ENCODE data around the gene OPA3.
A peak's percentile ranks its signal among the peaks of the same experiment; 100 is the strongest.
"Not testable (repeated sequence)": the region's sequence is repeated elsewhere in the genome, so short reads cannot be mapped to it uniquely, and the experiment has no call there.

OPA3 gene

GRCh38 chr19:45517238-45517637, 67.4 kb downstream of the OPA3 start:
- no peak for DNase-seq

GRCh38 chr19:45515807-45516401, 68.7 kb downstream of the OPA3 start:
- no peak for DNase-seq

GRCh38 chr19:45515081-45515624, 69.4 kb downstream of the OPA3 start:
- DNase-seq, result no peak

DNA sequence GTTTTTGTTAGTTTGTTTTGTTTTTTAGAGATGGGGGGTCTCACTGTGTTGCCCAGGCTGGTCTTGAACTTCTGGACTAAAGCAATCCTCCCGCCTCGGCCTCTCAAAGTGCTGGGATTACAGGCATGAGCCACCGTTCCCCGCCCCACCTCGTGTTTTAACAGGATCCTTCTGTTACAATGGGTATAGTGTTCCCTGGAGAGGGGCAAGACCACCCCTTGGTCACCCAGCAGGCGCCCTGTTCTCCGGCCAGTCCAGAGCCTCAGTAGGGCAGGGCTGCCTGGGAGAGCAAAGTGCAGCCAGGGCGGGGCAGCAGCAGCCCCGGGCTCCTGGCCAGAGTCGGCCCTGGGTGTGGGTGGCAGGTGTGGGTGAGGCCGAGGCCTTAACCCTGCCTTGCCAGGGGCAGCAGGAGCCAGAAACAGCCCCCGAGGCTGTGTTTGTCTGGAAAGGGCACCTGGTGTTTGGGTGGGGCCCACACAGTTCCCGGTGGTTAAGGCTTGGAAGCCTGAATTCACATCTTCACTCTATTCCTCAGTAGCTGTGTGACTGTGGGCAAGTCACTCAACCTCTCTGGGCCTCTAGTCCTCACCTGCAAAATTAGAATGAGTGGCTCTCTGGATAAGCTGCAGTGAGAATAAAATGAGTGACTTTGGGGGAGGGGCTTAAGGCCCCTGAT, 70.1 kb downstream of the OPA3 start:
- no peak for DNase-seq

DNA sequence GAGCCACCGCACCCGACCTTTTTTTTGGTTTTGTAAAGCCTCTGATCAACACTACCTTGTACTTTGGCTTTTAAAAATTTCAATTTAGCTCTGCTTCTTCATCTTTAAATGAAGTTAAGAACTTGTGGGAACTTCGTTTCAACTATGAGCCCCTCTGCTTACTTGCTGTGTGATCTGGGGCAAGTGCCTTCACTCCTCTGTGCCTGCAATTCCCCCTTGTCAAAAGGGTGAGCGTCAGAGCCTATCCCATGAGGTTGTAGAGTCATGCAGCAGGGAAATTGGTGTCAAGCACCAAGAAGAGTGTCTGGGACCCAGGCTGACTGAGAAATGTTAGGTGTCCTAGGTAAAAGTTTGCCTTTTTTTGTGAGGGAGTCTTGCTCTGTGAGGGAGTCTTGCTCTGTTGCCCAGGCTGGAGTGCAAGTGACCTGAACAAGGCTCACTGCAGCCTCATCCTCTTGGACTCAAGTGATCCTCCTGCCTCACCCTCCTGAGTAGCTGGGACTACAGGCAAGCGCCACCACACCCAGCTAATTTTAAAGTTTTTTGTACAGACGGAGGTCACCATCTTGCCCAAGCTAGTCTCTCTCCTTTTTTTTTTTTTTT, 71.6 kb downstream of the OPA3 start:
- no peak for DNase-seq

DNA sequence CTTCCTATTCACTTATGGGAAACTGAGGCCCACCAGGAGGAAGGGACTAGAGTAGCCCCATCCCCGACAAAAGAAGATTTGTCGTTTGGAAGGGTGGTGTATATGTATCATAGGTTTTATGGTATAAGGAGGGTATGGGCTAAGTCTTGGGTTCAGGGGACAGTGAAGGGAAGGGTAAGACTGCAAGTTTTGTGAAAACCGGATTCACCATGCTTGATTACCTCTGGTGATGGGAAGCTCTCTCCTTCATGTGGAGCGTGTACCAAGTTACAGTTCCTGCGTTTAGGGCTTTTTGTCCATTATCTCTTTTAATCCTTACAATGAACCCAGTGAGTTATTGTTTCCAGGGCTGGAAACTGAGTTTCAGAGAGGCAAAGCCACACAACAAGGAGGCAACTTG, 73.5 kb downstream of the OPA3 start:
- DNase-seq, result no peak

DNA sequence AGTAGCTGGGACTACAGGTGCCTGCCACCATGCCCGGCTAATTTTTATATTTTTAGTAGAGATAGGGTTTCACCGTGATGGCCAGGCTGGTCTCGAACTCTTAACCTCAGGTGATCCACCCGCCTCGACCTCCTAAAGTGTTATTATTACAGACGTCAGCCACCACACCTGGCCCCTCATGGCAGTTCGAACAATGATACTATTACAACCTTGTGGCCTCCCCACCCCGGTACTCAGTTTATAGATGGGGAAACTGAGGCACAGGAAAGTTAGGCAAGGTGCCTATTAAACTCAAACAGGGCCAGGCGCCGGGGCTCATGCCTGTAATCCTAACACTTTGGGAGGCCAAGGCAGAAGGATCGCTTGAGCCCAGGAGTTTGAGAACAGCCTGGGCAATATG, 74.2 kb downstream of the OPA3 start:
- not testable (repeated sequence) for DNase-seq

- DNase-seq, result no peak
These were observed 74.9 kb downstream of the OPA3 start for GRCh38 chr19:45509692-45510015.

GRCh38 chr19:45508861-45509691, 75.5 kb downstream of the OPA3 start:
- DNase-seq, result peak; percentile 84

DNA sequence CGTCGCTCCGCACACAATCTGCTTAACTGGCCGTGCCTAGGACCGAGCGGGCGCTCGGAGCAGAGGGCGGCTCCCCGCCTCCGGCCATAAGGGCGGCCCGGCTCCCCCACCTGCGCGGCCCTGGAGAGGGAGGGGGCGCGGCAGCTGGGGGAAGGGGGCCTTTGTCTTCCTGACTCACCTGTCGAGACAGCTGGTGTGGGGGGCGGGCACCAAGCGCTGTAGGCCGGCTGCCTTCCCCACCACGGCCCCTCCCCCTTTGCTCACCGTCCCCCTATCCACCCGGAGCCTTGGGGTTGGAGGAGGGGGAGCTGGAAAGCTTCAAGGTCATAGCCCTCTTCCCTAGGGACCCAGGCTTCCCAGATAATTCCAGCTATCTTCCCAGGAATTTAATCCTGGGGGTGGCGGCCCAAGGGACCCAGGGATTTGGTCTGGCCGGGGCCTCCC, 76.2 kb downstream of the OPA3 start:
- DNase-seq, result peak; percentile 38

DNA sequence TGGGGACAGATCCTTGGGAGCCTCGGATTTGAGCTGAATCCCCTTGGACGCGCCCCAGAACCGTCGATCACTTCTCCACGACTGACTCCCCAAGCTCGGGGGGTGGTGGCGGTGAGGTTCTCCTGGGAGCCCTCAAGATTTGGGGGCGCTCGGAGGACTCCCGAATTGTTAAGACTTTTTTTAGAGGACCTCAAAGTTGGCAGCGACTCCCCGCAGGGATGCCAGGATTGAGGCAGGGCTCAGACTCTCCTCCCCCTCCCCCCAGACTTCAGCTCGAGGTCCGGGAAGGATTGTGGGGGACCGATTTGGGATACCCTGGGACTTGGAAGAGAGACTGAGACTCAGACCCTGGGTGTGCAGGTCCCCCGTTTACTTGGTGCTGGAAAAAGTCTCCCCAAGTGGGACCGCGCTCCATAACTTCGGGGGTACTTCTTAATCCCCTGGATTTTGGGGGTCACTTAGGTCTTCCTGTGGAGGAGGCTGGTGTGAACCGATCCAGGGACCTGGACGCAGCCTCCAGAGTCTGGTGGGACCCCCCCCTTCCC, 76.7 kb downstream of the OPA3 start:
- DNase-seq, result peak; percentile 31

GRCh38 chr19:45506989-45507871, 77.4 kb downstream of the OPA3 start, which contains the start of gene VASP:
Gene VASP (plus strand): TSS chr19:45507479. CDS start chr19:45507772, 293 bp downstream.
- peak; percentile 90 for DNase-seq

- DNase-seq, result peak; percentile 93
These were observed 78.2 kb downstream of the OPA3 start for GRCh38 chr19:45506246-45506988.

DNA sequence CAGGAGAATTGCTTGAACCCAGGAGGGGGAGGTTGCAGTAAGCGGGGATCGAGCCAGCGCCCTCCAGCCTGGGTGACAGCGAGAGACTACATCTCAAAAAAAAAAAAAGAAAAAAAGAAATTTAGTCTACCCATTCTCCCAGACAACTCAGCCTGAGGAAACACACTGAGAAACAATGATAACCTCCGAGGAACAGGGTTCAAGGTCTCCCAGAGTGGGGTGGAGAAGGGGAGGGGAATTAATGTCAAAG, 78.7 kb downstream of the OPA3 start:
- DNase-seq, result no peak

GRCh38 chr19:45505151-45505995, 79.2 kb downstream of the OPA3 start:
- peak; percentile 54 for DNase-seq

- DNase-seq, result no peak
These were observed 80.7 kb downstream of the OPA3 start for GRCh38 chr19:45503909-45504308.

DNA sequence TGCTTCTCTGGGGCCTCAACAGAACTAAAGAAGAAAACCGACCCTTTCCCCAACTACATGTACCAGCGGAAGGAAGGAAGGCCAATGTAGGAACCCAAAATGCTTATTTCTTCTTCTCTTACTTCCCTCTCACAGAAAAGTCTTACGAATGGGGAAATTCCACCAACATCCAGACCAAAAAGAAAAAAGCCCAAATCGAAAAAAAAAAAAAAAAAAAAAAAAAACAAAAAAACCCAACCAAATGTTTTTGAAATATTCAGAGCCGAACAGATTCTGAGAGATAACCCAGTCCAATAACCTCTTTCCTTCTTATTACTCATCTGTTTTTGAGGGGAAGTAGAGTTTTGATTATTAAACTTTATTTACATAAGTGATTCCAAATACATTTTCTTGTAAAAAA, 82.5 kb downstream of the OPA3 start:
- no peak for DNase-seq

DNA sequence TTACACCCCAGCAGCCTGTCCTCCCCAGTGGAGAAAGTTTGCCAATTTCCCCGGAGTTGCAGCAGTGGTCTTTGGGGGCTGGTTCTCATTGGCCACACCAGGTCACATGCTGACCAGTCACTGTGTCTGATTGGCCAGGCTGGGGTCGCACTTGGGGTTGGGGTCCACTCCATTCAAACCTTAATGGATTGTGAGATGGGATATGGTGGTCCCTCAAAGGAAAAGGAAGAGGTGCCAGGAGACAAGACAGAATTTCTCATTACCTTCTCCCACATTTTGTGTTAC, 82.9 kb downstream of the OPA3 start:
- no peak for DNase-seq

DNA sequence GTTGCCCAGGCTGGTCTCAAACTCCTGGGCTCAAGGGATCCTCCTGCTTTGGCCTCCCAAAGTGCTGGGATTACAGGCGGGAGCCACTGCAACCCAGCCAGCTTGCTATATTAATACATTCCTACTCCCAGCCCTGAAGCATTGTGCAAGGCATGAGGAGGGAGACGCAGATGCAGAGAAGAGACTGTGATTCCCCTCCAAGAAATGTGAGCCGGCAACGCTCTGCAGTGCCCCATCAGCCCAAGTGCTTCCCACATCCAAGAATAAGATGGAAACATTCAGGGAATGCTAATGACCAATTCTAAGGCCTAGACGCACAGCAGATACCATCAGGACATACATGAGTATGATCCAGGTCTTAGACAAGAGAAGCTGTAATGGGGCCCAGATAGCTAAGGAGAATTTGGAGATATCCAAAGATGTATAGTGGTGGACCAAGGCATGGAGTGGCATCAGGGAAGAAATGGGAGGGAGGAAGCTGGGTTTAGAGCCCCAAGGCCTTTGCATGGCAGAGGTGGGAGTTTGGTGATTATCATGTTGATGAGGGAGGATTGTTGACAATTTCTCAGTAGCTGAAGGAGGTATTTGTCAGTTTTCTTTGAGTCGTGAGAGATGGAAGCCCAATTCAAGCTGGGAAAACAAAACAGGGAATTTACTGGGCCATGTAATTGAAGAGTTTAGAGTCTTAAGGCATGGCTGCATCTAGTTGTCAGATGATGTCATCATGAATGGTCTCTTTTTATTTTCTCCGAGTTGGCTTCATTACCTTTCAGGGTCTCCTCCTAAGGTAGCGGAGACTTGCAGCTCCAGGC, 83.5 kb downstream of the OPA3 start:
- no peak for DNase-seq
